Stimulated activated CD4-positive, alpha-beta T cell treated with anti-CD3 and anti-CD28 coated beads, TNF-alpha, amount 100 ng/mL, for 48 hours (primary cell): ENCODE measurements around the gene TRIM17.

ENCODE experiments used
- DNase-seq, 3 donors: peaks; one replicate each; pipeline ENCODE4 v3.0.0-alpha.2; 2020; ENCODE audit warnings: low read depth in 3 of 3

The TRIM17 gene

GRCh38 chr1:228417483-228418203 is 982 bp upstream of the TRIM17 start:
- DNase-seq, result no peak

GRCh38 chr1:228417061-228417460 is 400 bp upstream of the TRIM17 start:
- DNase-seq, result no peak

- no peak for DNase-seq
Observed at GRCh38 chr1:228415853-228416216, 826 bp downstream of the TRIM17 start.

GRCh38 chr1:228415221-228415620 is 1.4 kb downstream of the TRIM17 start:
- DNase-seq, result no peak

GRCh38 chr1:228414511-228415211 is 2.0 kb downstream of the TRIM17 start:
- DNase-seq, result no peak

- DNase-seq, result no peak
Observed at GRCh38 chr1:228413241-228414010, 3.2 kb downstream of the TRIM17 start.

- DNase-seq, result no peak
Observed at GRCh38 chr1:228411548-228412430, 4.9 kb downstream of the TRIM17 start.

GRCh38 chr1:228411121-228411520 is 5.5 kb downstream of the TRIM17 start:
- DNase-seq, result no peak

- no peak for DNase-seq
Observed at GRCh38 chr1:228410671-228411070, 6.0 kb downstream of the TRIM17 start.

GRCh38 chr1:228410015-228410414 is 6.6 kb downstream of the TRIM17 start:
- no peak for DNase-seq

- no peak for DNase-seq
Observed at GRCh38 chr1:228408869-228409805, 7.5 kb downstream of the TRIM17 start.

GRCh38 chr1:228408041-228408868 is 8.4 kb downstream of the TRIM17 start:
- no peak for DNase-seq

- DNase-seq, result no peak
Observed at GRCh38 chr1:228407106-228408040, 9.3 kb downstream of the TRIM17 start.

GRCh38 chr1:228405979-228406228 is 10.8 kb downstream of the TRIM17 start:
- DNase-seq, result no peak

GRCh38 chr1:228405200-228405978 is 11.3 kb downstream of the TRIM17 start:
- DNase-seq, result no peak

GRCh38 chr1:228404107-228404720 is 12.4 kb downstream of the TRIM17 start:
- DNase-seq, result no peak

- DNase-seq, result no peak
Observed at GRCh38 chr1:228403231-228403631, 13.4 kb downstream of the TRIM17 start.

- no peak for DNase-seq
Observed at GRCh38 chr1:228402641-228403025, 14.0 kb downstream of the TRIM17 start.
